Prostate gland (tissue), 2 donors: ENCODE data around the gene CCDC192.

Source experiments
- CTCF ChIP-seq, 4 experiments: fragments of 200-600 bp in 2 of 4; fragments of 450-650 bp in 2 of 4; sonication (generic) in 2 of 4; IDR thresholded peaks; 1 replicate in 3 of 4; 2 replicates in 1 of 4; pipeline ENCODE4 v1.5.1; 2016 to 2019; ENCODE audit warnings: antibody characterized with exemption in 4 of 4, mild to moderate bottlenecking in 2 of 4, moderate library complexity in 2 of 4
- POLR2A ChIP-seq: fragments of 450-650 bp; IDR thresholded peaks from one replicate; pipeline ENCODE4 v1.6.1; 2016; ENCODE audit warnings: antibody characterized with exemption, mild to moderate bottlenecking

- no peak for TF ChIP-seq CTCF (IDR thresholded peaks at IDR 0.05)
- TF ChIP-seq POLR2A, result no peak
Observed at GRCh38 chr5:127885176-127885575, 182.0 kb downstream of the CCDC192 start.
